Parathyroid adenoma (tissue), 2 donors: Measurements from ENCODE around the gene WIZ.

Source experiments
- H2AFZ ChIP-seq: fragments of 300-600 bp; sonication (generic); one replicate; pipeline ENCODE4 v1.7.0; 2017; ENCODE audit warnings: antibody characterized with exemption, mild to moderate bottlenecking
- H3K27ac ChIP-seq: fragments of 300-600 bp; sonication (generic); one replicate; pipeline ENCODE4 v1.7.0; 2017
- H3K27me3 ChIP-seq: fragments of 300-600 bp; sonication (generic); one replicate; pipeline ENCODE4 v1.7.0; 2017; ENCODE audit warnings: low read length; ENCODE audit not compliant: control insufficient read depth, insufficient read depth
- H3K36me3 ChIP-seq: fragments of 300-600 bp; sonication (generic); one replicate; pipeline ENCODE4 v1.7.0; 2017; ENCODE audit warnings: low read length; ENCODE audit not compliant: control insufficient read depth, insufficient read depth
- H3K4me1 ChIP-seq: fragments of 300-600 bp; sonication (generic); one replicate; pipeline ENCODE4 v1.7.0; 2017; ENCODE audit warnings: control low read depth
- H3K4me2 ChIP-seq: fragments of 300-600 bp; sonication (generic); one replicate; pipeline ENCODE4 v1.7.0; 2017; ENCODE audit warnings: low read length
- H3K4me3 ChIP-seq: fragments of 300-600 bp; sonication (generic); one replicate; pipeline ENCODE4 v1.7.0; 2017; ENCODE audit warnings: low read depth, low read length
- H3K79me2 ChIP-seq: fragments of 300-600 bp; sonication (generic); one replicate; pipeline ENCODE4 v1.7.0; 2017; ENCODE audit warnings: control low read depth
- H3K9ac ChIP-seq: fragments of 300-600 bp; sonication (generic); one replicate; pipeline ENCODE4 v1.7.0; 2017; ENCODE audit warnings: mild to moderate bottlenecking
- H3K9me3 ChIP-seq: fragments of 300-600 bp; sonication (generic); one replicate; pipeline ENCODE4 v1.7.0; 2017; ENCODE audit warnings: low read length; ENCODE audit not compliant: control insufficient read depth
- TF ChIP-seq, protein P1 (sequence below): fragments of 300-600 bp; sonication (generic); IDR thresholded peaks from one replicate; pipeline ENCODE4 v1.7.0; 2017; ENCODE audit warnings: antibody characterized with exemption, mild to moderate bottlenecking
- donor health status: primary hyperparathyroidism.

Gene WIZ

DNA sequence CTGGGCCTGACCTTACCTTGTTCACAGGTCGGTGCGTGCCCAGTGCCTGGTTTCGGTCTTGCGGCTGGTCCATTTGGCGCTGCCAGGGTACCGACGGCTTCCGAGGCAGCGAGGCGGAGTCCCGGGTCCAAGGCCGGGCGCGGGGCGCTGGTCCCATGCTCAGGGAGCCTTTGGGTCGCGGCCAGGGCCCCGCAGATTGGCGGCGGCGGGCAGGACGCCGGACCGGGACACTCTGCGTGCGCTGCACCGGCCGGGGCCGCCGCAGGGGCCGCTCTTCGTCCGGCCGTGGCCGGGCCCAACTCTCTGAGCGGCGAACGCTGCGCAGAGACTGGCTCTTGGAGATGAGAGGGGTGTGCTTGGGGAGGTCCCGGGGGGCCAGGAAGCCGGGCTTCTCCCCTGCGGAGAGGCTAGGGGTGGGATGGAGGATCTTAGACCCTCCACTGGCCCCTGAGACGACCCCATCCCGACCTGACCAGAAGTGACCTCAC, 3.4 kb upstream of the WIZ start:
- H3K4me3 ChIP-seq, result peak overlapping the region; percentile 54
- peak overlapping the region; percentile 91 for H2AFZ ChIP-seq
- peak overlapping the region; percentile 14 for H3K27ac ChIP-seq
- H3K9me3 ChIP-seq, result no peaks in the 10 kb centered on the region
- no peaks in the 10 kb centered on the region for H3K36me3 ChIP-seq
- peaks cover 4% of the 10 kb centered on the region for H3K4me1 ChIP-seq
- TF ChIP-seq, protein P1, sequence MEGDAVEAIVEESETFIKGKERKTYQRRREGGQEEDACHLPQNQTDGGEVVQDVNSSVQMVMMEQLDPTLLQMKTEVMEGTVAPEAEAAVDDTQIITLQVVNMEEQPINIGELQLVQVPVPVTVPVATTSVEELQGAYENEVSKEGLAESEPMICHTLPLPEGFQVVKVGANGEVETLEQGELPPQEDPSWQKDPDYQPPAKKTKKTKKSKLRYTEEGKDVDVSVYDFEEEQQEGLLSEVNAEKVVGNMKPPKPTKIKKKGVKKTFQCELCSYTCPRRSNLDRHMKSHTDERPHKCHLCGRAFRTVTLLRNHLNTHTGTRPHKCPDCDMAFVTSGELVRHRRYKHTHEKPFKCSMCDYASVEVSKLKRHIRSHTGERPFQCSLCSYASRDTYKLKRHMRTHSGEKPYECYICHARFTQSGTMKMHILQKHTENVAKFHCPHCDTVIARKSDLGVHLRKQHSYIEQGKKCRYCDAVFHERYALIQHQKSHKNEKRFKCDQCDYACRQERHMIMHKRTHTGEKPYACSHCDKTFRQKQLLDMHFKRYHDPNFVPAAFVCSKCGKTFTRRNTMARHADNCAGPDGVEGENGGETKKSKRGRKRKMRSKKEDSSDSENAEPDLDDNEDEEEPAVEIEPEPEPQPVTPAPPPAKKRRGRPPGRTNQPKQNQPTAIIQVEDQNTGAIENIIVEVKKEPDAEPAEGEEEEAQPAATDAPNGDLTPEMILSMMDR, result peak; percentile 34
- H3K4me2 ChIP-seq, result peak overlapping the region; percentile 75
- no peak overlapping the region for H3K9ac ChIP-seq
- H3K79me2 ChIP-seq, result no peaks in the 10 kb centered on the region
- H3K27me3 ChIP-seq, result no peaks in the 10 kb centered on the region

- peaks cover 4% of the 10 kb centered on the region for H3K4me1 ChIP-seq
- peak overlapping the region; percentile 91 for H2AFZ ChIP-seq
- H3K9ac ChIP-seq, result no peak overlapping the region
These were observed 2.6 kb upstream of the WIZ start for GRCh38 chr19:15452111-15453047.

GRCh38 chr19:15450528-15450890, 753 bp upstream of the WIZ start:
- H3K27ac ChIP-seq, result peak overlapping the region; percentile 57

More at GRCh38 chr19:15452111-15453047, 2.6 kb upstream of the WIZ start:
- Histone ChIP-seq H3K27ac (peak overlapping the region; percentile 14), H3K4me3 (peak overlapping the region; percentile 54), H3K27me3 (no peaks in the 10 kb centered on the region), H3K9me3 (no peaks in the 10 kb centered on the region), H3K4me2 (peak overlapping the region; percentile 75), H3K79me2 (no peaks in the 10 kb centered on the region), H3K36me3 (no peaks in the 10 kb centered on the region)
- TF ChIP-seq, protein P1, result no peak

GRCh38 chr19:15448778-15449619, 757 bp downstream of the WIZ start:
- Histone ChIP-seq H3K27me3 (no peaks in the 10 kb centered on the region), H3K36me3 (no peaks in the 10 kb centered on the region), H3K9ac (no peak overlapping the region), H3K27ac (peak overlapping the region; percentile 65), H2AFZ (peak overlapping the region; percentile 93), H3K4me2 (peak overlapping the region; percentile 81), H3K9me3 (no peaks in the 10 kb centered on the region), H3K4me3 (peak overlapping the region; percentile 60), H3K4me1 (peaks cover 4% of the 10 kb centered on the region), H3K79me2 (no peaks in the 10 kb centered on the region)
- TF ChIP-seq, protein P1, result peak; percentile 13

More at GRCh38 chr19:15450528-15450890, 753 bp upstream of the WIZ start:
- Histone ChIP-seq H3K4me1 (peaks cover 4% of the 10 kb centered on the region), H2AFZ (peak overlapping the region; percentile 39), H3K4me2 (no peak overlapping the region), H3K27me3 (no peaks in the 10 kb centered on the region), H3K9me3 (no peaks in the 10 kb centered on the region), H3K9ac (no peak overlapping the region), H3K4me3 (no peak overlapping the region), H3K36me3 (no peaks in the 10 kb centered on the region), H3K79me2 (no peaks in the 10 kb centered on the region)
- TF ChIP-seq, protein P1, result no peak
